Epithelial cell of proximal tubule (primary cell): ENCODE results near the gene IL20. TPM values are rescaled to one million over a fixed set of nuclear protein-coding genes. Genes with fewer than 3 reads are reported as not detected.

Experiments
- DNase-seq: peaks from one replicate; pipeline ENCODE4 v3.0.0-alpha.2; 2011; ENCODE audit warnings: low read depth
- H3K4me3 ChIP-seq: 2 replicates; pipeline ENCODE4 v1.5.1; 2011; ENCODE audit warnings: low read depth, mild to moderate bottlenecking, low read length
- total RNA-seq: library from RNA; depleted of rRNA; stranded (reverse); fragments of >200 nt; gene quantifications from 2 replicates; pipeline ENCODE4 v1.2.3, GENCODE V29; 2015
- TF ChIP-seq, protein P1 (sequence below): conservative IDR thresholded peaks from 2 replicates; pipeline ENCODE4 v1.5.1; 2012; ENCODE audit warnings: low read depth, mild to moderate bottlenecking, low read length

Gene IL20
- total RNA-seq, 1 donor from 2014 or later, result not detected

DNA sequence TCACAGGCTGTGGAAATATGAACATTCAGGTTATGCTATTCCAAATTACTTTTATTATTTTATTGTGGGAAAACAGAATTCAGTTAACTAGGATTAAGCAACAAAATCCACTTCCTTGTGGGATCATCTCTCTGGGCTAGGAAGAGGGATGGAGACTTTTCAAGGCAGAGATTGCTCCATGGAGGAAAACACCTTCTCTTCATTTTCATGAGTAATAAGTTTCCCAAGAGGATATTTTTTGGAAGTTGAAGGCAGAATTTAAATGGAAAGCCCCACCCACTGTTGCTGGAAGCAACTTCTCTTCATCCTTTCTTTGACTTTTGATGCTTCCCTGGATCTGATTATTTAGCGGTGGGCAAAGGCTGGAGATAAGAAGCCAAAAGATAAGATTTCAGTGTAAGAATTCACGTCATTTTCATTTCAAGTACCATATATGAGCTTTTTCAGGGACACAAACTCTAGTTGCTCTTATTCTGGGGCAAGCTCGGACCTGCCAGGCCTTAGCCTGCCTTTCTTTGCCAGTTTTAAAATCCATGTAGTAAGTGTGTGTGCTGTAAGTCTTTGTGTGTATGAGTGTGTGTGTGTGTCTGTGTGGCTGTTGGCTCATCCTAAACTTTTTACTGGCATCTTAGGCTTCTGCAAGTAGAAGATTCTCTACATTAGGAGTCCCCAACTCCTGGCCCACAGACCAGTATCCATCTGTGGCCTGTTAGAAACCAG, 20.1 kb downstream of the IL20 start:
- DNase-seq, result no peak
- H3K4me3 ChIP-seq, result no peak overlapping the region
- TF ChIP-seq, protein P1, sequence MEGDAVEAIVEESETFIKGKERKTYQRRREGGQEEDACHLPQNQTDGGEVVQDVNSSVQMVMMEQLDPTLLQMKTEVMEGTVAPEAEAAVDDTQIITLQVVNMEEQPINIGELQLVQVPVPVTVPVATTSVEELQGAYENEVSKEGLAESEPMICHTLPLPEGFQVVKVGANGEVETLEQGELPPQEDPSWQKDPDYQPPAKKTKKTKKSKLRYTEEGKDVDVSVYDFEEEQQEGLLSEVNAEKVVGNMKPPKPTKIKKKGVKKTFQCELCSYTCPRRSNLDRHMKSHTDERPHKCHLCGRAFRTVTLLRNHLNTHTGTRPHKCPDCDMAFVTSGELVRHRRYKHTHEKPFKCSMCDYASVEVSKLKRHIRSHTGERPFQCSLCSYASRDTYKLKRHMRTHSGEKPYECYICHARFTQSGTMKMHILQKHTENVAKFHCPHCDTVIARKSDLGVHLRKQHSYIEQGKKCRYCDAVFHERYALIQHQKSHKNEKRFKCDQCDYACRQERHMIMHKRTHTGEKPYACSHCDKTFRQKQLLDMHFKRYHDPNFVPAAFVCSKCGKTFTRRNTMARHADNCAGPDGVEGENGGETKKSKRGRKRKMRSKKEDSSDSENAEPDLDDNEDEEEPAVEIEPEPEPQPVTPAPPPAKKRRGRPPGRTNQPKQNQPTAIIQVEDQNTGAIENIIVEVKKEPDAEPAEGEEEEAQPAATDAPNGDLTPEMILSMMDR, result no peak

DNA sequence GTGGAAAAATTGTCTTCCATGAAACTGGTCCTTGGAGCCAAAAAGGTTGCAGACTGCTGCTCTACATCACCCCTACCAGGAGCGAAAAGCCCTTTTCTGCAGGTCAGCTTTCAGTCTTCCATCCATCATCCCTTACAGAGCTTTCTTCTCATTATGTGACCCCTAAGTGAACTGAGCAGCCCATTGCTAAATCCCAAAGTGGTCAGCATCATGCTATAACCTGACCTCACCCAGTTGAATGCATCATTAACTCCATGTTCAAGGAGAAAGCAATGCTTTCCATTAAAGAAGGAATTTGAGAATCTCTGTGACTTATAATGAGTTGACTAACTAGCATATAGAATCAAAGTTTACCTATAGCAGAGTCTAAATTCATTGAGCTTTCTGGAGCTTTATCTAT, 21.4 kb downstream of the IL20 start:
- DNase-seq, result no peak
- TF ChIP-seq, protein P1, result no peak
- H3K4me3 ChIP-seq, result no peak overlapping the region

DNA sequence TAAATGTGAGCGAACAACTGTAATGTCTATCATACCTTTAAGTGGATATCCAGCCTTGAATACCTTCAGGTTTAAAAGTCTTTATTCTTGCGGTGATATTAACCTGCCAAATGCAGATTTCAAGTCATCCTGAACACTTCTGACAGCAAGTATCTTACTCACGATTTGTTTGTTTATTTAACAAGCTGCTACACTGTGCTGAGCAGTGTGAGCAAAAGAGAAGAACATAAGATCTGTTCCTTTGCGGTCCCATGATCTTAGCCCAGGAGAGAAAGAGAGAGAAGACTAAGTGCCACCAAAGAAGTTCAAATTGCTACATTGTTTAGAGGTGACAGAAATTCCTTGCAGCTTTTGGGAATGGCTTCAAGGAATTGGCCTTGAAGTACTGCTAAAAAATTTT, 22.3 kb downstream of the IL20 start:
- no peak overlapping the region for H3K4me3 ChIP-seq
- no peak for DNase-seq
- TF ChIP-seq, protein P1, result no peak

DNA sequence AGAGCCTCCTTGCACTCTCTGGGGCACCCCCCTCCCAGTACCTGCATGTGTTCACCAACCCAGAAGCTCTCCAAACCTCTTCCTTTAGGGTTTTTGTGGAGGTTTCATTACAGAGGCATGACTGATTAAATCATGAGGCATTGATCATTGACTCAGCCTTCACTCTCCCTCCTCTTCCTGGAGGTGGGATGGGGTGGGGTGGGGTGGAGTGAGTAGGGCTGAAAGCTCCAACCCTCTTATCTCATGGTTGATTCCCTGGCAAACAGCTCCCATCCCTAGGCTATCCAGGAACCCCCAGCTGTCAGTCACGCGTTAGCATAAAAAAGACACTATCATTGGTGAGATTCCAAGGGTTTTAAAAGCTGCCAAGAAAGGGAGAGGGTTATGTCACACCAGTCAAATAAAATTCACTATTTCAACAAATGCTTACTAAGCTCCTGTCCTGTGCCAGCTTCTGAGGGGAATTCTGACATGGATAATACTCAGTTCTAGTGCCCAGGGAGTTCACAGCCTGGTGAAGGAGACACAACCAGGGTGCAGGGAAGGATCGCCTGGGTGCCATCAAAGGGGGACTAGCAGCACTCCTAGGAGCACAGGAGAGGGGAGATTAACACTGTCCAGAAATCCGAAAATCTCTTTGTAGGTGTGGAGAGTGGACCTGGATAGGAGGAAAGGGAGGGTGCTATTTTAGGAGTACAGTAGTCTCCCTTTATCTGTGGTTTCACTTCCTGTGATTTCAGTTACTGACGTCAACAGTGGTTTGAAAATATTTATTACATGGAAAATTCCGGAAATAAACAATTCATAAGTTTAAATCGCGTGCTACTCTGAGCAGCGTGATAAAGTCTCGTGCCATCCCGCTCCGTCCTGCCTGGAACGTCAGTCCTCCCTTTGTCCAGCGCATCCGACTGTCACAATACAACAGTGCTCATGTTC, 25.0 kb downstream of the IL20 start:
- TF ChIP-seq, protein P1, result no peak
- H3K4me3 ChIP-seq, result no peak overlapping the region
- no peak for DNase-seq

DNA sequence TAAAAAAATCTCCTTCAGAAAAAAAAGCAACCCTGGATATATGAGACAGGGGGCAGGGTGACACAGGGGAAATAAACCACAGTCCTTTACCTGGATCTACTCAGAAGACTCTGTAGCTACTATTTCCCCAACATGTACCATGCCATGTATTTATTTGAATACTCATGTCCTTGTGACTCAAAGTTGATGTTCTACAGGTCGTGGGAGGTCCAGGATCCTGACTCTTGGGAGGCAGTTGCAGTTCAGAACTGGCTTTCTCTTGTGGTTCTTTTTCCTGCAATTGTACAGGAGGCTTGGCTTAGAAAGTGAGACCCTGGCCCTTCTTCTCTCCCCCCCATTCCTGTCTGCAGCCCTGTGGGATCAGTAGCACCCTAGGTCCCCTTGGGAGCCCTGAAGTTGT, 26.0 kb downstream of the IL20 start:
- TF ChIP-seq, protein P1, result no peak
- no peak for DNase-seq
- H3K4me3 ChIP-seq, result no peak overlapping the region

DNA sequence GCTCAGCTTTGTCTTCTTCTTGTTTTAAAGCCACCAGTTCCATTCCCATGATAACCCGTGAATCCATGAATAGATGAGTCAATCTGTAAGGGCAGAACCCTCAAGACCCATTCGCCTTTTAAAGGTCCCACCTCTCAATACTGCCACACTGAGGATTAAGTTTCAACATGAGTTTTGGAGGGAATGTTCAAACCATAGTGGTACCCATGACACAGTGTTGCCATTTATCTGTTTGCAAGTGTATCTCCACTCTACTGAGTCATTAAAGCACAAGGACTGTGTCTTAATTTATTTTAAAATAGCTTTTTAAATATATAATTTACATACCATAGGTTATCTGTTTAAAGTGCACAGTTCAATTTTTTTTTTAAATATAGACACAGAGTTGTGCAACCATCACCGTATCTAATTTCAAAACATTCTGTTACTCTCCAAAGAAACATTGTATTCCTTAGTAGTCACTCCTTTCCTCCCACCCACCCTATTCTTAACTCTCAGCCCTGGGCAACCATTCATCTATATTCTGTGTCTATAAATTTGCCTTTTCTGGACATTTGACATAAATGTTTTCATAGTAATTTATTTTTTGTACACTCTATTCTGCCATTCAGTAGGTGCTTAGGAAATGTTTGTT, 27.0 kb downstream of the IL20 start:
- DNase-seq, result no peak
- H3K4me3 ChIP-seq, result no peak overlapping the region
- TF ChIP-seq, protein P1, result no peak
